ENCODE results near the gene FAXC.

GRCh38 chr6:99252421-99252820 lies 97.1 kb downstream of the FAXC start:
- TF ChIP-seq POLR2A (IDR thresholded peaks at IDR 0.05; ENCODE audit: low read length) (no peak), GATA1 (IDR thresholded peaks at IDR 0.05; ENCODE audit: low read depth, low read length) (no peak)
